ENCODE results near the gene JAGN1. TPM values are rescaled to one million over a fixed set of nuclear protein-coding genes. Genes with fewer than 3 reads are reported as not detected.

The JAGN1 gene
- total and polyA plus RNA-seq, 5 donors: 20.3 to 26.0 (median 20.5) TPM

- 70% methylated on average over 8 of the region's 8 CpGs for WGBS
- intact Hi-C loops (cut with DNase I): loop anchor here in 1 of 4 donors (10.0 kb wide), 1 partner anchor 67 kb away; the partner anchor contains the start of gene RPUSD3
- no peak overlapping the region for H3K27ac ChIP-seq (ENCODE audit: low read length)
- no peaks in the 10 kb centered on the region for H3K9me3 ChIP-seq (ENCODE audit: control insufficient read depth, low read length)
- peaks cover 2% of the 10 kb centered on the region for H3K4me1 ChIP-seq (ENCODE audit: control insufficient read depth, insufficient read depth, low read length)
- ATAC-seq: no peak
- H3K27me3 ChIP-seq (ENCODE audit: control insufficient read depth, insufficient read depth): no peaks in the 10 kb centered on the region
- H3K4me3 ChIP-seq (ENCODE audit: low read length): no peak overlapping the region
- no peak for DNase-seq
These were observed 21.5 kb downstream of the JAGN1 start for GRCh38 chr3:9911863-9912262.

- no peak for ATAC-seq
- H3K27me3 ChIP-seq (ENCODE audit: control insufficient read depth, insufficient read depth): no peaks in the 10 kb centered on the region
- no peaks in the 10 kb centered on the region for H3K9me3 ChIP-seq (ENCODE audit: control insufficient read depth, low read length)
- 80% methylated on average over 7 of the region's 7 CpGs for WGBS
- no peak for DNase-seq
- no peak overlapping the region for H3K4me3 ChIP-seq (ENCODE audit: low read length)
- H3K27ac ChIP-seq (ENCODE audit: low read length): no peak overlapping the region
- intact Hi-C loops (cut with DNase I): loop anchor here in 1 of 4 donors (10.0 kb wide), 1 partner anchor 68 kb away; the partner anchor contains the start of gene RPUSD3
- peaks cover 2% of the 10 kb centered on the region for H3K4me1 ChIP-seq (ENCODE audit: control insufficient read depth, insufficient read depth, low read length)
These were observed 22.0 kb downstream of the JAGN1 start for GRCh38 chr3:9912294-9912935.

- intact Hi-C loops (cut with DNase I): loop anchor here in 1 of 4 donors (10.0 kb wide), 1 partner anchor 69 kb away; the partner anchor contains the start of gene RPUSD3
- Histone ChIP-seq H3K9me3 (ENCODE audit: control insufficient read depth, low read length) (no peaks in the 10 kb centered on the region), H3K27ac (ENCODE audit: low read length) (no peak overlapping the region), H3K4me3 (ENCODE audit: low read length) (no peak overlapping the region), H3K4me1 (ENCODE audit: control insufficient read depth, insufficient read depth, low read length) (peaks cover 6% of the 10 kb centered on the region), H3K27me3 (ENCODE audit: control insufficient read depth, insufficient read depth) (no peaks in the 10 kb centered on the region)
- no peak for DNase-seq
- ATAC-seq: no peak
- WGBS: 76% methylated on average over 5 of the region's 5 CpGs
These were observed 23.2 kb downstream of the JAGN1 start for GRCh38 chr3:9913601-9914000.

GRCh38 chr3:9914011-9914410, 23.6 kb downstream of the JAGN1 start:
- no peak overlapping the region for H3K27ac ChIP-seq (ENCODE audit: low read length)
- intact Hi-C loops (cut with DNase I): loop anchor here in 1 of 4 donors (10.0 kb wide), 1 partner anchor 69 kb away; the partner anchor contains the start of gene RPUSD3
- no peak overlapping the region for H3K4me3 ChIP-seq (ENCODE audit: low read length)
- 55% methylated on average over 1 of the region's 1 CpG for WGBS
- ATAC-seq (no peak), DNase-seq (no peak)
- H3K4me1 ChIP-seq (ENCODE audit: control insufficient read depth, insufficient read depth, low read length): peaks cover 6% of the 10 kb centered on the region
- no peaks in the 10 kb centered on the region for H3K27me3 ChIP-seq (ENCODE audit: control insufficient read depth, insufficient read depth)
- H3K9me3 ChIP-seq (ENCODE audit: control insufficient read depth, low read length): no peaks in the 10 kb centered on the region

GRCh38 chr3:9914559-9915253, 24.3 kb downstream of the JAGN1 start:
- H3K9me3 ChIP-seq (ENCODE audit: control insufficient read depth, low read length): no peaks in the 10 kb centered on the region
- H3K4me3 ChIP-seq (ENCODE audit: low read length): peak overlapping the region; percentile 35
- no peak for ATAC-seq
- intact Hi-C loops (cut with DNase I): loop anchor here in 1 of 4 donors (10.0 kb wide), 1 partner anchor 70 kb away; the partner anchor contains the start of gene RPUSD3
- WGBS: 23% methylated on average over 15 of the region's 15 CpGs
- H3K4me1 ChIP-seq (ENCODE audit: control insufficient read depth, insufficient read depth, low read length): peaks cover 6% of the 10 kb centered on the region
- DNase-seq: peak in 1 of 3 donors; percentile 51
- H3K27ac ChIP-seq (ENCODE audit: low read length): peak overlapping the region; percentile 13
- H3K27me3 ChIP-seq (ENCODE audit: control insufficient read depth, insufficient read depth): no peaks in the 10 kb centered on the region

GRCh38 chr3:9915254-9916141, 25.1 kb downstream of the JAGN1 start:
- peak overlapping the region; percentile 77 for H3K27ac ChIP-seq (ENCODE audit: low read length)
- WGBS: under 1% methylated on average over 99 of the region's 99 CpGs
- peak; percentile 67 to 69 for ATAC-seq
- intact Hi-C loops (cut with DNase I): loop anchor here in 1 of 4 donors (10.0 kb wide), 1 partner anchor 71 kb away; the partner anchor contains the start of gene RPUSD3
- no peaks in the 10 kb centered on the region for H3K27me3 ChIP-seq (ENCODE audit: control insufficient read depth, insufficient read depth)
- H3K9me3 ChIP-seq (ENCODE audit: control insufficient read depth, low read length): no peaks in the 10 kb centered on the region
- peaks cover 6% of the 10 kb centered on the region for H3K4me1 ChIP-seq (ENCODE audit: control insufficient read depth, insufficient read depth, low read length)
- peak overlapping the region; percentile 35 for H3K4me3 ChIP-seq (ENCODE audit: low read length)
- peak; percentile 79 to 92 (median 91) for DNase-seq

- Histone ChIP-seq H3K4me3 (ENCODE audit: low read length) (peak overlapping the region; percentile 35), H3K27me3 (ENCODE audit: control insufficient read depth, insufficient read depth) (no peaks in the 10 kb centered on the region), H3K9me3 (ENCODE audit: control insufficient read depth, low read length) (no peaks in the 10 kb centered on the region), H3K27ac (ENCODE audit: low read length) (peak overlapping the region; percentile 77), H3K4me1 (ENCODE audit: control insufficient read depth, insufficient read depth, low read length) (peaks cover 6% of the 10 kb centered on the region)
- peak in 1 of 2 donors; percentile 0 for ATAC-seq
- 41% methylated on average over 7 of the region's 7 CpGs for WGBS
- no peak for DNase-seq
- intact Hi-C loops (cut with DNase I): loop anchor here in 1 of 4 donors (10.0 kb wide), 1 partner anchor 72 kb away; the partner anchor contains the start of gene RPUSD3
These were observed 25.9 kb downstream of the JAGN1 start for GRCh38 chr3:9916346-9916733.

GRCh38 chr3:9916734-9917680, 26.6 kb downstream of the JAGN1 start, which contains the start of gene IL17RC:
Gene IL17RC, plus strand, starts transcription at chr3:9917098. Its CDS starts 218 bp downstream, at chr3:9917316.
- 10% methylated on average over 19 of the region's 19 CpGs for WGBS

GRCh38 chr3:9917820-9918219, 27.4 kb downstream of the JAGN1 start:
- Histone ChIP-seq H3K4me3 (ENCODE audit: low read length) (peak overlapping the region; percentile 35), H3K27me3 (ENCODE audit: control insufficient read depth, insufficient read depth) (no peaks in the 10 kb centered on the region), H3K27ac (ENCODE audit: low read length) (no peak overlapping the region), H3K9me3 (ENCODE audit: control insufficient read depth, low read length) (no peaks in the 10 kb centered on the region), H3K4me1 (ENCODE audit: control insufficient read depth, insufficient read depth, low read length) (peaks cover 6% of the 10 kb centered on the region)
- DNase-seq: peak in 1 of 3 donors; percentile 60
- 66% methylated on average over 10 of the region's 10 CpGs for WGBS
- intact Hi-C loops (cut with DNase I): loop anchor here in 1 of 4 donors (10.0 kb wide), 1 partner anchor 73 kb away; the partner anchor contains the start of gene RPUSD3
- no peak for ATAC-seq

More at GRCh38 chr3:9916734-9917680, 26.6 kb downstream of the JAGN1 start, which contains the start of gene IL17RC:
- no peaks in the 10 kb centered on the region for H3K27me3 ChIP-seq (ENCODE audit: control insufficient read depth, insufficient read depth)
- peaks cover 6% of the 10 kb centered on the region for H3K4me1 ChIP-seq (ENCODE audit: control insufficient read depth, insufficient read depth, low read length)
- peak within 1 kb of the TSS; percentile 77 for H3K27ac ChIP-seq (ENCODE audit: low read length)
- ATAC-seq (peak; percentile 91 to 93), DNase-seq (peak; percentile 90 to 94 (median 94))
- H3K9me3 ChIP-seq (ENCODE audit: control insufficient read depth, low read length): no peaks in the 10 kb centered on the region
- intact Hi-C loops (cut with DNase I): loop anchor here in 1 of 4 donors (10.0 kb wide), 1 partner anchor 72 kb away; the partner anchor contains the start of gene RPUSD3
- H3K4me3 ChIP-seq (ENCODE audit: low read length): peak within 1 kb of the TSS; percentile 35
